Neural cell (in vitro differentiated cells): ENCODE results near the gene KIRREL3.

Source experiments
- MXI1 ChIP-seq: fragments of 450-650 bp; conservative IDR thresholded peaks from 2 replicates; pipeline ENCODE4 v1.6.1; 2014; ENCODE audit warnings: antibody characterized with exemption, mild to moderate bottlenecking; ENCODE audit not compliant: poor library complexity, severe bottlenecking
- POLR2AphosphoS5 ChIP-seq: IDR thresholded peaks from 2 replicates; pipeline ENCODE4 v1.6.1; 2012
- TF ChIP-seq, protein P1 (sequence below): fragments of 450-650 bp; IDR thresholded peaks from 2 replicates; pipeline ENCODE4 v1.5.1; 2014; ENCODE audit warnings: antibody characterized with exemption, mild to moderate bottlenecking, moderate library complexity; ENCODE audit not compliant: poor library complexity, severe bottlenecking
- TF ChIP-seq, protein P2 (sequence below): IDR thresholded peaks from 2 replicates; pipeline ENCODE4 v1.6.1; 2012; ENCODE audit warnings: borderline replicate concordance

DNA sequence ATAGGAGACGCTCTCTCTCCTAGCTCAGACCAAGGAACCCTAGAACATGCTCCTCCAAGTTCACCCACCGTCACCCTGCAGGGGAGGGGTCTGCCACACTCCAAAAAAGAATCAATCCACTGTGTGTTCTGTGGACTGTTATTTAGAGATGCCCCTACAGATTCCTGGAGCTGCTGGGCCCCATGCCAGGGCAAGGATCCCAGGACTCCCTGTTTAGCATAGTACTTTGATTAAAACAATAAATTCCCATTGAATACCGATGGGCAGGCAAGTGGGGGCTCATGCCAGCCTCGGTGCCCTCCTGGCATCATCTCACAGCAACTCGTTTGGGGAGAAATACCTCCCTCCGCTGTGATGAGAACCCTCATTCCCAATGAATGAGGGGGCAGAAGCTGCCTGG lies 397.6 kb downstream of the KIRREL3 start:
- TF ChIP-seq, protein P1, sequence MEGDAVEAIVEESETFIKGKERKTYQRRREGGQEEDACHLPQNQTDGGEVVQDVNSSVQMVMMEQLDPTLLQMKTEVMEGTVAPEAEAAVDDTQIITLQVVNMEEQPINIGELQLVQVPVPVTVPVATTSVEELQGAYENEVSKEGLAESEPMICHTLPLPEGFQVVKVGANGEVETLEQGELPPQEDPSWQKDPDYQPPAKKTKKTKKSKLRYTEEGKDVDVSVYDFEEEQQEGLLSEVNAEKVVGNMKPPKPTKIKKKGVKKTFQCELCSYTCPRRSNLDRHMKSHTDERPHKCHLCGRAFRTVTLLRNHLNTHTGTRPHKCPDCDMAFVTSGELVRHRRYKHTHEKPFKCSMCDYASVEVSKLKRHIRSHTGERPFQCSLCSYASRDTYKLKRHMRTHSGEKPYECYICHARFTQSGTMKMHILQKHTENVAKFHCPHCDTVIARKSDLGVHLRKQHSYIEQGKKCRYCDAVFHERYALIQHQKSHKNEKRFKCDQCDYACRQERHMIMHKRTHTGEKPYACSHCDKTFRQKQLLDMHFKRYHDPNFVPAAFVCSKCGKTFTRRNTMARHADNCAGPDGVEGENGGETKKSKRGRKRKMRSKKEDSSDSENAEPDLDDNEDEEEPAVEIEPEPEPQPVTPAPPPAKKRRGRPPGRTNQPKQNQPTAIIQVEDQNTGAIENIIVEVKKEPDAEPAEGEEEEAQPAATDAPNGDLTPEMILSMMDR = no peak
- no peak for TF ChIP-seq POLR2AphosphoS5
- TF ChIP-seq, protein P2, sequence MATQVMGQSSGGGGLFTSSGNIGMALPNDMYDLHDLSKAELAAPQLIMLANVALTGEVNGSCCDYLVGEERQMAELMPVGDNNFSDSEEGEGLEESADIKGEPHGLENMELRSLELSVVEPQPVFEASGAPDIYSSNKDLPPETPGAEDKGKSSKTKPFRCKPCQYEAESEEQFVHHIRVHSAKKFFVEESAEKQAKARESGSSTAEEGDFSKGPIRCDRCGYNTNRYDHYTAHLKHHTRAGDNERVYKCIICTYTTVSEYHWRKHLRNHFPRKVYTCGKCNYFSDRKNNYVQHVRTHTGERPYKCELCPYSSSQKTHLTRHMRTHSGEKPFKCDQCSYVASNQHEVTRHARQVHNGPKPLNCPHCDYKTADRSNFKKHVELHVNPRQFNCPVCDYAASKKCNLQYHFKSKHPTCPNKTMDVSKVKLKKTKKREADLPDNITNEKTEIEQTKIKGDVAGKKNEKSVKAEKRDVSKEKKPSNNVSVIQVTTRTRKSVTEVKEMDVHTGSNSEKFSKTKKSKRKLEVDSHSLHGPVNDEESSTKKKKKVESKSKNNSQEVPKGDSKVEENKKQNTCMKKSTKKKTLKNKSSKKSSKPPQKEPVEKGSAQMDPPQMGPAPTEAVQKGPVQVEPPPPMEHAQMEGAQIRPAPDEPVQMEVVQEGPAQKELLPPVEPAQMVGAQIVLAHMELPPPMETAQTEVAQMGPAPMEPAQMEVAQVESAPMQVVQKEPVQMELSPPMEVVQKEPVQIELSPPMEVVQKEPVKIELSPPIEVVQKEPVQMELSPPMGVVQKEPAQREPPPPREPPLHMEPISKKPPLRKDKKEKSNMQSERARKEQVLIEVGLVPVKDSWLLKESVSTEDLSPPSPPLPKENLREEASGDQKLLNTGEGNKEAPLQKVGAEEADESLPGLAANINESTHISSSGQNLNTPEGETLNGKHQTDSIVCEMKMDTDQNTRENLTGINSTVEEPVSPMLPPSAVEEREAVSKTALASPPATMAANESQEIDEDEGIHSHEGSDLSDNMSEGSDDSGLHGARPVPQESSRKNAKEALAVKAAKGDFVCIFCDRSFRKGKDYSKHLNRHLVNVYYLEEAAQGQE = no peak
- TF ChIP-seq MXI1 = no peak
